K562 (cell line): ENCODE measurements around the gene C5orf24. TPM values are rescaled to one million over a fixed set of nuclear protein-coding genes. Genes with fewer than 3 reads are reported as not detected.

ENCODE experiments used
- ARHGAP35 ChIP-seq: fragments of 450-650 bp; IDR thresholded peaks from 2 replicates; pipeline ENCODE4 v1.6.1; 2018; ENCODE audit not compliant: partially characterized antibody
- ATF4 ChIP-seq: fragments of 450-650 bp; formaldehyde crosslinking; IDR thresholded peaks from 2 replicates; pipeline ENCODE4 v1.4.0; 2022; ENCODE audit warnings: mild to moderate bottlenecking, moderate library complexity
- COPS2 ChIP-seq: fragments of 450-650 bp; conservative IDR thresholded peaks from 2 replicates; pipeline ENCODE4 v1.6.1; 2016; ENCODE audit warnings: mild to moderate bottlenecking, moderate library complexity
- DDX20 ChIP-seq: fragments of 450-650 bp; IDR thresholded peaks from 2 replicates; pipeline ENCODE4 v1.6.1; 2016; ENCODE audit warnings: missing genetic modification characterization, low read depth, mild to moderate bottlenecking, missing compliant biosample characterization, moderate library complexity
- FOXM1 ChIP-seq, 2 experiments: fragments of 450-650 bp in 1 of 2; sonication (generic) in 1 of 2; formaldehyde crosslinking in 1 of 2; IDR thresholded peaks; 2 replicates each; pipeline versions ENCODE4 v1.6.1 to v1.9.0; 2017 to 2022; ENCODE audit warnings: low read depth in 2 of 2, mild to moderate bottlenecking in 2 of 2, missing genetic modification reagents in 1 of 2, moderate library complexity in 1 of 2
- LEF1 ChIP-seq: fragments of 450-650 bp; IDR thresholded peaks from 2 replicates; pipeline ENCODE4 v1.6.1; 2016; ENCODE audit warnings: mild to moderate bottlenecking
- NEUROD1 ChIP-seq: fragments of 150-350 bp; IDR thresholded peaks from 2 replicates; pipeline ENCODE4 v1.6.1; 2014; ENCODE audit warnings: borderline replicate concordance, low read length, low read depth; ENCODE audit not compliant: partially characterized antibody
- PHB ChIP-seq: fragments of 250-450 bp; sonication (Bioruptor Pico); IDR thresholded peaks from 2 replicates; pipeline ENCODE4 v1.5.0; 2021
- PHF8 ChIP-seq: fragments of 200-600 bp; sonication (generic); IDR thresholded peaks from 2 replicates; pipeline ENCODE4 v1.6.1; 2012; ENCODE audit warnings: mixed run types, mild to moderate bottlenecking, inconsistent platforms, low read length, moderate library complexity, borderline replicate concordance
- PHTF2 ChIP-seq: fragments of 250-450 bp; sonication (Bioruptor Pico); IDR thresholded peaks from 2 replicates; pipeline ENCODE4 v1.5.0; 2021; ENCODE audit warnings: mild to moderate bottlenecking
- PPARD ChIP-seq: fragments of 250-450 bp; sonication (Bioruptor Pico); IDR thresholded peaks from 2 replicates; pipeline ENCODE4 v1.8.0; 2022; ENCODE audit warnings: inconsistent platforms, mild to moderate bottlenecking, moderate library complexity
- RAD21 ChIP-seq, 2 experiments: fragments of 250-450 bp in 1 of 2; fragments of 450-650 bp in 1 of 2; sonication (Bioruptor Pico) in 1 of 2; formaldehyde crosslinking in 1 of 2; IDR thresholded peaks in 1 of 2; conservative IDR thresholded peaks in 1 of 2; 2 replicates each; pipeline versions ENCODE4 v1.4.0 to v1.8.0; 2020 to 2022; ENCODE audit warnings: mild to moderate bottlenecking in 2 of 2, moderate library complexity in 1 of 2
- RBM22 ChIP-seq: fragments of 200-400 bp; formaldehyde crosslinking; IDR thresholded peaks from 2 replicates; pipeline ENCODE4 v1.6.1; 2018; ENCODE audit warnings: low read length, low read depth; ENCODE audit not compliant: poor library complexity, severe bottlenecking
- SIN3A ChIP-seq, 2 experiments: fragments of 150-350 bp in 1 of 2; IDR thresholded peaks; 2 replicates each; pipeline ENCODE4 v1.6.1; 2011 to 2016; ENCODE audit warnings: borderline replicate concordance in 2 of 2, low read depth in 2 of 2, low read length in 2 of 2, mild to moderate bottlenecking in 2 of 2, moderate library complexity in 2 of 2; ENCODE audit not compliant: control insufficient read depth in 1 of 2
- SNIP1 ChIP-seq: fragments of 450-650 bp; IDR thresholded peaks from 2 replicates; pipeline ENCODE4 v1.7.1; 2017; ENCODE audit warnings: low read depth, mild to moderate bottlenecking
- STAT5A ChIP-seq: IDR thresholded peaks from 2 replicates; pipeline ENCODE4 v1.6.1; 2012; ENCODE audit warnings: low read length, inconsistent platforms, borderline replicate concordance
- TRIM24 ChIP-seq, 2 experiments: fragments of 450-650 bp; IDR thresholded peaks; 2 replicates each; pipeline ENCODE4 v1.6.1; 2016
- ZBTB26 ChIP-seq: fragments of 450-650 bp; formaldehyde crosslinking; IDR thresholded peaks from 2 replicates; pipeline ENCODE4 v1.4.0; 2022; ENCODE audit warnings: missing genetic modification characterization
- ZNF217 ChIP-seq: sonication (generic); formaldehyde crosslinking; IDR thresholded peaks from 2 replicates; pipeline ENCODE4 v1.8.0; 2022; ENCODE audit warnings: mild to moderate bottlenecking, missing genetic modification reagents
- ZNF239 ChIP-seq: fragments of 250-450 bp; sonication (Bioruptor Pico); IDR thresholded peaks from 2 replicates; pipeline ENCODE4 v1.4.0; 2020; ENCODE audit warnings: mild to moderate bottlenecking
- ZNF354B ChIP-seq: fragments of 250-450 bp; sonication (Bioruptor Pico); IDR thresholded peaks from 2 replicates; pipeline ENCODE4 v1.4.0; 2020
- ZNF766 ChIP-seq: fragments of 200-800 bp; sonication (Bioruptor generic); conservative IDR thresholded peaks from 2 replicates; pipeline ENCODE4 v1.6.1; 2016; ENCODE audit warnings: missing genetic modification characterization, missing compliant biosample characterization
- polyA plus RNA-seq, 8 experiments: library from polyadenylated mRNA; depleted of rRNA in 4 of 8; stranded (reverse) in 5 of 8; unstranded in 3 of 8; fragments of >200 nt; fragmentation: Nextera tagmentation in 2 of 8; fragmentation: Illumina TruSeq in 1 of 8; extraction: Ambion mirVana in 2 of 8; extraction: Trizol in 1 of 8; gene quantifications; 2 replicates each; pipeline versions ENCODE4 v1.2.1 to v1.2.3, GENCODE V29; 2011 to 2014; ENCODE audit warnings: inconsistent platforms in 1 of 8, missing spikeins in 1 of 8
- total RNA-seq, 7 experiments: library from RNA; depleted of rRNA in 6 of 7; stranded (reverse); fragments of >200 nt in 6 of 7; fragmentation: Illumina TruSeq in 2 of 7; extraction: Trizol in 2 of 7; gene quantifications; 2 replicates each; pipeline versions ENCODE4 v1.2.1 to v1.2.3, GENCODE V29; 2011 to 2021; ENCODE audit warnings: low replicate concordance in 1 of 7
- TF ChIP-seq, protein P1 (sequence below): fragments of 250-450 bp; sonication (Bioruptor Pico); IDR thresholded peaks from 2 replicates; pipeline ENCODE4 v1.5.0; 2021
- TF ChIP-seq, protein P2 (sequence below): fragments of 450-650 bp; IDR thresholded peaks from 2 replicates; pipeline ENCODE4 v1.6.1; 2018; ENCODE audit warnings: mild to moderate bottlenecking, low read depth; ENCODE audit not compliant: partially characterized antibody

Gene C5orf24
- total and polyA plus RNA-seq, 9 of the 15 experiments (the other 6 are each of a cell fraction or from before 2014, with no cell fraction given) = 8.9 to 38.6 (median 28.4) TPM

DNA sequence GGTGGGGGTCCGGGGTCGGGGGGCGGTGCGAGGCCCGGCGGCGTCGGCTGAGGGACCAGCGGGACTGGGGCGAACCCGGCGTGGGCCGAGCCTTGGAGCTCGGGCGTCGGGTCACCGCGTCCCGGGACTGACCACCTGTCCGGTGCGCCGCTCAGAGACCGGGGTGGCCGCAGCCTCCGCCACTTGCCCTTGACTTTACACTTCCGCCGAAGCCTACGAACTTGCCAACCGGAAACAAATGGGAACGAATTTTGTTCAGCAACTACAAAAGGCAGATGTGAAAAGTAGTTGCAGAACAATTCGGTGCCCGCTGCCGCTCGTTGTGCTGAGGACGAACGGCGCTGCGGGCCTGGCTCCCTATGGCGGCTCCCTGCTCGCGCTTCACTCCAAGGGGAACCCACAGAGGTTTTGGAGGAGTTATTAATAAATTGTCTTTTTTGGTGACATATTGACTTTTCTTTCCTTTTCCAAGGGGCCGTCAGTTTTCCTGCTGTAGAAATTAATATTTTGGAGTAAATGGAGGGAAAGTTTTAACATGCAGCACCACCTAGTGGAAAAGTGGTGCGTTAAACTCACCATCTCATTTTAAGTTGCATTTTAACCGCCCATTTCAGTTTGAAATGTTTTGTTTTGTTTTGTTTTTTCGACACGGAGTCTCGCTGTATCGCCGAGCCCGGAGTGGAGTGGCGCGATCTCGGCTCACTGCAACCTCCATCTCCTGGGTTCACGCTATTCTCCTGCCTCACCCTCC, 59.7 kb downstream of the C5orf24 start (continued):
- TF ChIP-seq ARHGAP35 (no peak), TRIM24 (IDR thresholded peaks at IDR 0.05) (no peak), PHB (CRISPR knock-in tag) (no peak), DDX20 (tag) (no peak), PHTF2 (CRISPR knock-in tag) (no peak), RAD21 (CRISPR knock-in tag; conservative IDR thresholded peaks at IDR 0.05 in 1 of 2, IDR thresholded peaks at IDR 0.05 in 1 of 2) (peak; percentile 65 to 78), ATF4 (CRISPR knock-in tag) (no peak), ZNF239 (CRISPR knock-in tag) (no peak), FOXM1 (IDR thresholded peaks at IDR 0.05; ENCODE audit: low read depth) (peak; percentile 96), FOXM1 (CRISPR knock-in tag; IDR thresholded peaks at IDR 0.05; ENCODE audit: low read depth) (no peak), PPARD (no peak), ZNF766 (0 out of 2 replicates have a peak, but pooled peaks have one; percentile 8), PHF8 (peak; percentile 55), SIN3A (IDR thresholded peaks at IDR 0.05; ENCODE audit: borderline replicate concordance in 2 of 2, control insufficient read depth in 1 of 2, low read depth in 2 of 2, low read length in 2 of 2) (no peak; a peak in 1 of 4 replicates), ZNF217 (CRISPR knock-in tag) (no peak), COPS2 (no peak), RBM22 (no peak), ZNF354B (no peak), SNIP1 (no peak), NEUROD1 (no peak), STAT5A (no peak; the same call in 1 of the 2 replicates), ZBTB26 (CRISPR knock-in tag) (no peak), LEF1 (no peak)
- TF ChIP-seq, protein P1, sequence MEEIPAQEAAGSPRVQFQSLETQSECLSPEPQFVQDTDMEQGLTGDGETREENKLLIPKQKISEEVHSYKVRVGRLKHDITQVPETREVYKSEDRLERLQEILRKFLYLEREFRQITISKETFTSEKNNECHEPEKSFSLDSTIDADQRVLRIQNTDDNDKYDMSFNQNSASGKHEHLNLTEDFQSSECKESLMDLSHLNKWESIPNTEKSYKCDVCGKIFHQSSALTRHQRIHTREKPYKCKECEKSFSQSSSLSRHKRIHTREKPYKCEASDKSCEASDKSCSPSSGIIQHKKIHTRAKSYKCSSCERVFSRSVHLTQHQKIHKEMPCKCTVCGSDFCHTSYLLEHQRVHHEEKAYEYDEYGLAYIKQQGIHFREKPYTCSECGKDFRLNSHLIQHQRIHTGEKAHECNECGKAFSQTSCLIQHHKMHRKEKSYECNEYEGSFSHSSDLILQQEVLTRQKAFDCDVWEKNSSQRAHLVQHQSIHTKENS (CRISPR knock-in tag) = no peak
- TF ChIP-seq, protein P2, sequence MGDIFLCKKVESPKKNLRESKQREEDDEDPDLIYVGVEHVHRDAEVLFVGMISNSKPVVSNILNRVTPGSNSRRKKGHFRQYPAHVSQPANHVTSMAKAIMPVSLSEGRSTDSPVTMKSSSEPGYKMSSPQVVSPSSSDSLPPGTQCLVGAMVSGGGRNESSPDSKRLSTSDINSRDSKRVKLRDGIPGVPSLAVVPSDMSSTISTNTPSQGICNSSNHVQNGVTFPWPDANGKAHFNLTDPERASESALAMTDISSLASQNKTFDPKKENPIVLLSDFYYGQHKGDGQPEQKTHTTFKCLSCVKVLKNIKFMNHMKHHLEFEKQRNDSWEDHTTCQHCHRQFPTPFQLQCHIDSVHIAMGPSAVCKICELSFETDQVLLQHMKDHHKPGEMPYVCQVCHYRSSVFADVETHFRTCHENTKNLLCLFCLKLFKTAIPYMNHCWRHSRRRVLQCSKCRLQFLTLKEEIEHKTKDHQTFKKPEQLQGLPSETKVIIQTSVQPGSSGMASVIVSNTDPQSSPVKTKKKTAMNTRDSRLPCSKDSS = no peak
